OCI-LY3 (cell line): Measurements from ENCODE around the gene ATP11C.

Experiments used
- EZH2phosphoT487 ChIP-seq: fragments of 200-600 bp; shearing (Covaris generic); IDR thresholded peaks from 2 replicates; pipeline ENCODE4 v1.6.1; 2018; ENCODE audit warnings: antibody characterized with exemption, mixed run types, low read depth
- TF ChIP-seq, protein P1 (sequence below): fragments of 200-600, 300-600 bp; sonication (generic); IDR thresholded peaks from 2 replicates; pipeline ENCODE4 v1.5.1; 2014; ENCODE audit warnings: antibody characterized with exemption, low read length, low read depth

DNA sequence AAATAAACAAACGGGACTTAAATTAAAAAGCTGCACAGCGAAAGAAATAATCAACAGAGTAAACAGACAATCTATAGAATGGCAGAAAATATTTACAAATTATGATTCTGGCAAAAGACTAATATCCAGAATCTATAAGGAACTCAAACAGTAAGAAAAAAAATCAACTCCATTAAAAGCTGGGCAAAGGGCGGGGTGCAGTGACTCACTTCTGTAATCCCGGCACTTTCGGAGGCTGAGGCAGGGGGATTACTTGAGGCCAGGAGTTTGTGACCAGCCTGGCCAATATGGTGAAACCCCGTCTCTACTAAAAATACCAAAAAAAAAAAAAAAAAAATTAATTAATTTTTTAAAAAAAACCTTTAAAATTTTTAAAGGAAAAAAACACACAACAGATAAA, 109.0 kb downstream of the ATP11C start:
- no peak for TF ChIP-seq EZH2phosphoT487
- TF ChIP-seq, protein P1, sequence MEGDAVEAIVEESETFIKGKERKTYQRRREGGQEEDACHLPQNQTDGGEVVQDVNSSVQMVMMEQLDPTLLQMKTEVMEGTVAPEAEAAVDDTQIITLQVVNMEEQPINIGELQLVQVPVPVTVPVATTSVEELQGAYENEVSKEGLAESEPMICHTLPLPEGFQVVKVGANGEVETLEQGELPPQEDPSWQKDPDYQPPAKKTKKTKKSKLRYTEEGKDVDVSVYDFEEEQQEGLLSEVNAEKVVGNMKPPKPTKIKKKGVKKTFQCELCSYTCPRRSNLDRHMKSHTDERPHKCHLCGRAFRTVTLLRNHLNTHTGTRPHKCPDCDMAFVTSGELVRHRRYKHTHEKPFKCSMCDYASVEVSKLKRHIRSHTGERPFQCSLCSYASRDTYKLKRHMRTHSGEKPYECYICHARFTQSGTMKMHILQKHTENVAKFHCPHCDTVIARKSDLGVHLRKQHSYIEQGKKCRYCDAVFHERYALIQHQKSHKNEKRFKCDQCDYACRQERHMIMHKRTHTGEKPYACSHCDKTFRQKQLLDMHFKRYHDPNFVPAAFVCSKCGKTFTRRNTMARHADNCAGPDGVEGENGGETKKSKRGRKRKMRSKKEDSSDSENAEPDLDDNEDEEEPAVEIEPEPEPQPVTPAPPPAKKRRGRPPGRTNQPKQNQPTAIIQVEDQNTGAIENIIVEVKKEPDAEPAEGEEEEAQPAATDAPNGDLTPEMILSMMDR: no peak
